ENCODE results near the gene KCNK4. TPM values are rescaled to one million over a fixed set of nuclear protein-coding genes. Genes with fewer than 3 reads are reported as not detected.

KCNK4 gene
- total RNA-seq, 1 experiment from 2014 or later: 0.28 TPM

DNA sequence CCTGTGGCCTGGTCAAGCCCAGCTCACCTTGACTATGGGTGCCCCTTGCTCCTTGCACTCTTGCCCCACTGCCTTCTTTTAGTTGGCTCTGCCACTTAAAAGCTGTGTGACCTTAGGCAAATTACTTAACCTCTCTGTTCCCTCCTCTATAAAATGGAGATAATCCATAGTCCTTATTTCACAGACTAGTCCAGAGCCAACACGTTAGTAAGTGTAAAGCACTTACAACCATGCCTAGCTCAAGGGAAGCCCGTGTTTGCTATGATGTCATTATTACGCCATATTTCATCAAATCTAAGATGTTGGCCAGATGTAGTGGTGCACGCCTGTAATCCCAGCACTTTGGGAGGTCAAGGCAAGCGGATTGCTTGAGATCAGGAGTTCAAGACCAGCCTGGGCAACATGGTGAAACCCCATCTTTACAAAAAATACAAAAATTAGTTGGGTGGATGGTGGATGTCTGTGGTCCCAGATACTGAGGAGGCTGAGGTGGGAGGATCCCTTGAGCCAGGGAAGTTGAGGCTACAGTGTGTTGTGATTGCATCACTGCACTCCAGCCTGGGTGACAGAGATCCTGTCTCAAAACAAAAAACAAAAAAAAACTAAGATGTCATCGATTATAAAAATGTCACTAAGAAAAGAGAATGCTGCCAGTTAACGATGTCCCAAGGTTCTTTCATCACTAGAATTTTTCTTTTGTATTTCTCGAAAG lies 46.6 kb downstream of the KCNK4 start:
- Histone ChIP-seq H2BK15ac (ENCODE audit: low read depth, low read length) (no peak overlapping the region), H3K18ac (ENCODE audit: insufficient read length, low read depth, low read length) (no peak overlapping the region), H4K91ac (ENCODE audit: insufficient read length, low read depth, low read length) (no peak overlapping the region), H2BK20ac (ENCODE audit: low read depth, low read length, poor library complexity, severe bottlenecking) (no peak overlapping the region), H3K14ac (ENCODE audit: insufficient read depth, low read length) (no peak overlapping the region), H3K9me3 (ENCODE audit: control insufficient read depth, low read depth, low read length) (no peaks in the 10 kb centered on the region), H3K79me1 (ENCODE audit: insufficient read depth, low read depth, low read length, poor library complexity, severe bottlenecking) (no peaks in the 10 kb centered on the region), H2BK12ac (ENCODE audit: insufficient read length, low read depth, low read length) (no peak overlapping the region), H3K4me1 (ENCODE audit: insufficient read depth, low read length) (no peaks in the 10 kb centered on the region; the same call in 1 of the 2 replicates), H3K4ac (ENCODE audit: low read depth, low read length) (no peak overlapping the region), H4K20me1 (ENCODE audit: control insufficient read depth, insufficient read depth, insufficient read length) (no peaks in the 10 kb centered on the region), H3K79me2 (ENCODE audit: insufficient read depth, low read length) (no peaks in the 10 kb centered on the region), H3K27ac (ENCODE audit: insufficient read length, low read depth, low read length) (no peak overlapping the region), H3K23ac (ENCODE audit: insufficient read length, low read depth, low read length) (no peak overlapping the region), H4K5ac (ENCODE audit: insufficient read length, low read depth, low read length) (no peak overlapping the region), H4K8ac (replicated peaks; ENCODE audit: insufficient read length, low read depth, low read length) (no peak overlapping the region), H3K23me2 (ENCODE audit: insufficient read length, low read depth, low read length, poor library complexity, severe bottlenecking) (peaks cover 17% of the 10 kb centered on the region), H3K27me3 (ENCODE audit: insufficient read depth, low read length) (no peaks in the 10 kb centered on the region), H3K9ac (ENCODE audit: extremely low read depth, insufficient read length, low read length) (no peak overlapping the region), H3T11ph (ENCODE audit: low read length) (no peak overlapping the region), H2AK5ac (ENCODE audit: insufficient read length, low read length) (no peak overlapping the region), H2BK120ac (ENCODE audit: low read depth, low read length, poor library complexity, severe bottlenecking) (no peak overlapping the region), H2BK5ac (ENCODE audit: insufficient read length, low read length) (no peak overlapping the region), H3K56ac (ENCODE audit: insufficient read length, low read depth, low read length) (no peak overlapping the region), H3K4me2 (ENCODE audit: insufficient read depth, insufficient read length, low read length) (no peak overlapping the region), H2AFZ (ENCODE audit: low read length) (no peak overlapping the region)
- TF ChIP-seq, protein P1, sequence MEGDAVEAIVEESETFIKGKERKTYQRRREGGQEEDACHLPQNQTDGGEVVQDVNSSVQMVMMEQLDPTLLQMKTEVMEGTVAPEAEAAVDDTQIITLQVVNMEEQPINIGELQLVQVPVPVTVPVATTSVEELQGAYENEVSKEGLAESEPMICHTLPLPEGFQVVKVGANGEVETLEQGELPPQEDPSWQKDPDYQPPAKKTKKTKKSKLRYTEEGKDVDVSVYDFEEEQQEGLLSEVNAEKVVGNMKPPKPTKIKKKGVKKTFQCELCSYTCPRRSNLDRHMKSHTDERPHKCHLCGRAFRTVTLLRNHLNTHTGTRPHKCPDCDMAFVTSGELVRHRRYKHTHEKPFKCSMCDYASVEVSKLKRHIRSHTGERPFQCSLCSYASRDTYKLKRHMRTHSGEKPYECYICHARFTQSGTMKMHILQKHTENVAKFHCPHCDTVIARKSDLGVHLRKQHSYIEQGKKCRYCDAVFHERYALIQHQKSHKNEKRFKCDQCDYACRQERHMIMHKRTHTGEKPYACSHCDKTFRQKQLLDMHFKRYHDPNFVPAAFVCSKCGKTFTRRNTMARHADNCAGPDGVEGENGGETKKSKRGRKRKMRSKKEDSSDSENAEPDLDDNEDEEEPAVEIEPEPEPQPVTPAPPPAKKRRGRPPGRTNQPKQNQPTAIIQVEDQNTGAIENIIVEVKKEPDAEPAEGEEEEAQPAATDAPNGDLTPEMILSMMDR (conservative IDR thresholded peaks at IDR 0.05): no peak
- H3K27me3 Mint-ChIP-seq (ENCODE audit: low read depth): peaks cover 17% of the 10 kb centered on the region
- DNase-seq: no peak
- no peak overlapping the region for H3K27ac Mint-ChIP-seq
- peaks cover 7 to 28% of the 10 kb centered on the region in 2 experiments for H3K4me1 Mint-ChIP-seq
- WGBS (ENCODE audit: extremely low coverage, insufficient read length, low lambda C conversion rate): no CpG with 5 or more reads among the region's 8 CpGs
- H3K36me3 Mint-ChIP-seq (ENCODE audit: insufficient read depth in 1 of 3, low read depth in 3 of 3): no peaks in the 10 kb centered on the region
- no peak overlapping the region for H3K4me3 Mint-ChIP-seq
- no peaks in the 10 kb centered on the region for H3K9me3 Mint-ChIP-seq

Measured in H9 (cell line).